H1 (cell line): ENCODE data around the gene PLXND1. TPM values are rescaled to one million over a fixed set of nuclear protein-coding genes. Genes with fewer than 3 reads are reported as not detected.
A peak's percentile ranks its signal among the peaks of the same experiment; 100 is the strongest.

Source experiments
- CTCF ChIA-PET: fragments of 300-600 bp; sonication (Branson Sonifier 250); formaldehyde crosslinking; loops from one replicate; lab custom pipeline; 2021; ENCODE audit not compliant: partially characterized antibody; lab: Charles Lee
- POLR2A ChIA-PET: fragments of 300-600 bp; sonication (Branson Sonifier 250); formaldehyde crosslinking; loops from one replicate; lab custom pipeline; 2021; ENCODE audit warnings: inconsistent platforms; ENCODE audit not compliant: partially characterized antibody; lab: Charles Lee
- DNase-seq, 2 experiments: peaks; one replicate each; pipeline versions ENCODE4 v3.0.0 to v3.0.0-alpha.2; 2010 to 2022; ENCODE audit warnings: low spot score in 2 of 2, low read depth in 1 of 2, mixed read lengths in 1 of 2
- FAIRE-seq: peaks from 2 replicates; lab custom pipeline; 2011; peaks lifted over from hg19 to GRCh38; lab: Jason Lieb, UNC
- H2AFZ ChIP-seq: 2 replicates; pipeline ENCODE4 v1.8.1; 2012; ENCODE audit warnings: low read length, inconsistent platforms
- H2AK5ac ChIP-seq: 2 replicates; pipeline ENCODE4 v1.6.1; 2013; ENCODE audit warnings: low read depth, low read length
- H2BK120ac ChIP-seq: replicated peaks from 2 replicates; pipeline ENCODE3; 2013; ENCODE audit warnings: low read depth, low read length, inconsistent platforms
- H2BK12ac ChIP-seq: 2 replicates; pipeline ENCODE4 v1.6.1; 2013; ENCODE audit warnings: low read depth, low read length
- H2BK15ac ChIP-seq: 2 replicates; pipeline ENCODE4 v1.6.1; 2013; ENCODE audit warnings: low read length
- H2BK20ac ChIP-seq: 2 replicates; pipeline ENCODE4 v1.6.1; 2013; ENCODE audit warnings: low read length
- H2BK5ac ChIP-seq: 2 replicates; pipeline ENCODE4 v1.6.1; 2013; ENCODE audit warnings: low read depth, low read length
- H3K14ac ChIP-seq: 2 replicates; pipeline ENCODE4 v1.6.1; 2013; ENCODE audit warnings: inconsistent platforms; ENCODE audit not compliant: insufficient read length
- H3K18ac ChIP-seq: 2 replicates; pipeline ENCODE4 v1.6.1; 2013; ENCODE audit warnings: low read length; ENCODE audit errors: extremely low read depth
- H3K23ac ChIP-seq: 2 replicates; pipeline ENCODE4 v1.6.1; 2013; ENCODE audit warnings: inconsistent platforms; ENCODE audit not compliant: insufficient read length
- H3K23me2 ChIP-seq: 2 replicates; pipeline ENCODE4 v1.6.1; 2013; ENCODE audit warnings: low read depth, low read length
- H3K27ac ChIP-seq: 2 replicates; pipeline ENCODE4 v1.6.1; 2011; ENCODE audit warnings: low read depth, low read length, inconsistent platforms
- H3K27me3 ChIP-seq, 4 experiments: replicated peaks in 1 of 4; 1 replicate in 1 of 4; 2 replicates in 3 of 4; pipeline versions ENCODE4 v1.6.1 to v1.8.1; 2011 to 2013; ENCODE audit warnings: low read length in 3 of 4, mild to moderate bottlenecking in 3 of 4, inconsistent platforms in 2 of 4, mixed read lengths in 2 of 4, moderate library complexity in 1 of 4; ENCODE audit not compliant: control insufficient read depth in 3 of 4, insufficient read depth in 3 of 4; ENCODE audit errors: extremely low read depth in 1 of 4
- H3K36me3 ChIP-seq, 4 experiments: 2 replicates each; pipeline versions ENCODE4 v1.6.1 to v1.8.1; 2011 to 2013; ENCODE audit warnings: mild to moderate bottlenecking in 4 of 4, low read length in 3 of 4, moderate library complexity in 2 of 4, control low read depth in 1 of 4, inconsistent platforms in 1 of 4; ENCODE audit not compliant: insufficient read depth in 4 of 4, control insufficient read depth in 2 of 4
- H3K4ac ChIP-seq: replicated peaks from 2 replicates; pipeline ENCODE3; 2013; ENCODE audit warnings: low read length, low read depth, mixed read lengths, inconsistent platforms; ENCODE audit not compliant: insufficient read length
- H3K4me1 ChIP-seq, 4 experiments: replicated peaks in 1 of 4; 1 replicate in 1 of 4; 2 replicates in 3 of 4; pipeline versions ENCODE4 v1.6.1 to v1.8.1; 2011 to 2013; ENCODE audit warnings: low read length in 3 of 4, inconsistent platforms in 2 of 4, mixed read lengths in 1 of 4; ENCODE audit not compliant: insufficient read depth in 4 of 4, control insufficient read depth in 3 of 4
- H3K4me2 ChIP-seq, 2 experiments: 2 replicates each; pipeline versions ENCODE4 v1.6.1 to v1.8.1; 2011 to 2013; ENCODE audit warnings: low read depth in 2 of 2, low read length in 2 of 2, control low read depth in 1 of 2, inconsistent platforms in 1 of 2, mild to moderate bottlenecking in 1 of 2; ENCODE audit not compliant: insufficient read depth in 1 of 2
- H3K4me3 ChIP-seq, 4 experiments: fragments of 200-600, 300-600 bp in 1 of 4; sonication (generic), shearing (Covaris generic), sonication (Bioruptor Twin) in 1 of 4; 2 replicates each; pipeline versions ENCODE4 v1.5.1 to v1.8.1; 2011 to 2016; ENCODE audit warnings: low read length in 4 of 4, low read depth in 3 of 4, control low read depth in 2 of 4, inconsistent platforms in 2 of 4, mild to moderate bottlenecking in 2 of 4, mixed read lengths in 1 of 4, moderate library complexity in 1 of 4; ENCODE audit not compliant: insufficient read depth in 2 of 4; ENCODE audit errors: extremely low read depth in 1 of 4
- H3K56ac ChIP-seq: replicated peaks from 2 replicates; pipeline ENCODE3; 2013; ENCODE audit warnings: low read depth, mild to moderate bottlenecking, mixed read lengths, low read length, inconsistent platforms; ENCODE audit not compliant: insufficient read length
- H3K79me1 ChIP-seq: 2 replicates; pipeline ENCODE4 v1.6.1; 2013; ENCODE audit warnings: low read depth, low read length, control low read depth
- H3K79me2 ChIP-seq, 2 experiments: 2 replicates each; pipeline versions ENCODE4 v1.6.1 to v1.8.1; 2012 to 2013; ENCODE audit warnings: low read length in 2 of 2, mild to moderate bottlenecking in 2 of 2, inconsistent platforms in 1 of 2; ENCODE audit not compliant: insufficient read depth in 2 of 2, control insufficient read depth in 1 of 2
- H3K9ac ChIP-seq, 4 experiments: replicated peaks in 1 of 4; 1 replicate in 1 of 4; 2 replicates in 3 of 4; pipeline versions ENCODE4 v1.6.1 to v1.8.1; 2011 to 2013; ENCODE audit warnings: low read depth in 3 of 4, low read length in 3 of 4, control low read depth in 2 of 4, mild to moderate bottlenecking in 2 of 4, moderate library complexity in 2 of 4, inconsistent platforms in 1 of 4; ENCODE audit errors: extremely low read depth in 1 of 4
- H3K9me3 ChIP-seq, 2 experiments: 2 replicates each; pipeline versions ENCODE4 v1.6.1 to v1.8.1; 2012 to 2013; ENCODE audit warnings: mild to moderate bottlenecking in 2 of 2, moderate library complexity in 2 of 2, control low read depth in 1 of 2, inconsistent platforms in 1 of 2, low read depth in 1 of 2, low read length in 1 of 2, mixed read lengths in 1 of 2; ENCODE audit not compliant: insufficient read depth in 2 of 2
- H4K20me1 ChIP-seq, 2 experiments: replicated peaks in 1 of 2; 2 replicates each; pipeline versions ENCODE3 to v1.8.1; 2011 to 2013; ENCODE audit warnings: inconsistent platforms in 2 of 2, low read length in 2 of 2, mild to moderate bottlenecking in 1 of 2; ENCODE audit not compliant: insufficient read depth in 2 of 2, control insufficient read depth in 1 of 2
- H4K5ac ChIP-seq: 2 replicates; pipeline ENCODE4 v1.6.1; 2013; ENCODE audit warnings: low read length, low read depth, mixed read lengths, inconsistent platforms; ENCODE audit not compliant: insufficient read length
- H4K8ac ChIP-seq: 2 replicates; pipeline ENCODE4 v1.8.0; 2013; ENCODE audit warnings: mild to moderate bottlenecking, moderate library complexity, low read length, inconsistent platforms; ENCODE audit not compliant: insufficient read depth; ENCODE audit errors: extremely low read depth
- H4K91ac ChIP-seq: replicated peaks from 2 replicates; pipeline ENCODE3; 2013; ENCODE audit warnings: low read length, mixed read lengths, inconsistent platforms; ENCODE audit not compliant: insufficient read length
- ASH2L ChIP-seq: fragments of 200-600, 300-600 bp; sonication (generic); IDR thresholded peaks from one replicate; pipeline ENCODE4 v1.7.1; 2017; ENCODE audit warnings: low read length
- CBX5 ChIP-seq: fragments of 300-800, 300-1000 bp; sonication (generic); IDR thresholded peaks from 2 replicates; pipeline ENCODE4 v1.7.1; 2016; ENCODE audit warnings: antibody characterized with exemption, low read length, low read depth
- CBX8 ChIP-seq: fragments of 300-800, 300-1000 bp; sonication (generic); IDR thresholded peaks from 2 replicates; pipeline ENCODE4 v1.7.1; 2016; ENCODE audit warnings: low read depth, low read length, borderline replicate concordance
- HDAC2 ChIP-seq, 2 experiments: fragments of 300-600 bp in 1 of 2; sonication (generic) in 1 of 2; IDR thresholded peaks; 2 replicates each; pipeline ENCODE4 v1.6.1; 2011 to 2012; ENCODE audit warnings: low read depth in 2 of 2, low read length in 2 of 2, mild to moderate bottlenecking in 2 of 2, moderate library complexity in 2 of 2, borderline replicate concordance in 1 of 2, inconsistent platforms in 1 of 2
- KDM5A ChIP-seq: fragments of 200-600 bp; IDR thresholded peaks from 2 replicates; pipeline ENCODE4 v1.7.1; 2012; ENCODE audit warnings: mild to moderate bottlenecking, low read length, inconsistent platforms, mixed read lengths
- MAFK ChIP-seq: IDR thresholded peaks from 2 replicates; pipeline ENCODE4 v1.6.1; 2012; ENCODE audit warnings: low read depth, mild to moderate bottlenecking, improper control_type of control experiment, low read length
- NANOG ChIP-seq: IDR thresholded peaks from 2 replicates; pipeline ENCODE4 v1.6.1; 2011; ENCODE audit warnings: low read length, low read depth, mild to moderate bottlenecking, inconsistent platforms; ENCODE audit not compliant: insufficient read depth, poor library complexity, severe bottlenecking
- POLR2A ChIP-seq, 2 experiments: IDR thresholded peaks; 1 replicate in 1 of 2; 2 replicates in 1 of 2; pipeline ENCODE4 v1.6.1; 2011; ENCODE audit warnings: low read depth in 2 of 2, low read length in 2 of 2, mild to moderate bottlenecking in 2 of 2; ENCODE audit errors: control extremely low read depth in 1 of 2
- RAD21 ChIP-seq, 2 experiments: IDR thresholded peaks in 1 of 2; conservative IDR thresholded peaks in 1 of 2; 2 replicates each; pipeline ENCODE4 v1.6.1; 2011; ENCODE audit warnings: low read depth in 2 of 2, low read length in 2 of 2, improper control_type of control experiment in 1 of 2, inconsistent platforms in 1 of 2, mild to moderate bottlenecking in 1 of 2, moderate library complexity in 1 of 2
- RNF2 ChIP-seq: fragments of 200-900, 300-1000 bp; sonication (generic); IDR thresholded peaks from 2 replicates; pipeline ENCODE4 v1.7.1; 2016; ENCODE audit warnings: borderline replicate concordance, low read depth, mild to moderate bottlenecking, antibody characterized with exemption, low read length; ENCODE audit not compliant: poor library complexity, severe bottlenecking; ENCODE audit errors: missing control alignments
- SP2 ChIP-seq: IDR thresholded peaks from 2 replicates; pipeline ENCODE4 v1.6.1; 2012; ENCODE audit warnings: mild to moderate bottlenecking, low read length, inconsistent platforms
- WGBS, 2 experiments: shearing (Covaris generic) in 1 of 2; methylation state at CpG; one replicate each; pipeline versions ENCODE4 v1.1.6 to v1.1.7; 2013 to 2015; ENCODE audit warnings: low lambda C conversion rate in 2 of 2, mixed read lengths in 2 of 2, inconsistent platforms in 1 of 2, low coverage in 1 of 2, missing lambda C conversion rate in 1 of 2; ENCODE audit not compliant: insufficient replicate concordance in 2 of 2, insufficient coverage in 1 of 2, insufficient read length in 1 of 2; ENCODE audit errors: extremely low coverage in 1 of 2, missing lambda C conversion rate in 1 of 2; 5-methylcytosine and 5-hydroxymethylcytosine counted together
- polyA plus RNA-seq, 7 experiments: library from polyadenylated mRNA; depleted of rRNA in 3 of 7; stranded (reverse) in 5 of 7; unstranded in 2 of 7; fragments of >200 nt in 5 of 7; fragments of 200-250 nt in 2 of 7; gene quantifications; 1 replicate in 5 of 7; 2 replicates in 1 of 7; 4 replicates in 1 of 7; pipeline versions ENCODE4 v1.2.1 to v1.2.3, GENCODE V29; 2011 to 2013; ENCODE audit warnings: missing spikeins in 2 of 7, mixed read lengths in 2 of 7
- total RNA-seq: library from RNA; stranded (reverse); fragmentation: NEBNext Ultra II Directional; extraction: Animal tissue kit (Norgen Biotek cat#: 25700); gene quantifications from 2 replicates; pipeline ENCODE4 v1.2.1, GENCODE V29; 2021

PLXND1 gene
- total and polyA plus RNA-seq, 2 of the 8 experiments (the other 6 are each of a cell fraction or from before 2014, with no cell fraction given): 17.7 to 66.4 TPM

- Histone ChIP-seq H3K9me3 (no peaks in the 10 kb centered on the region), H2BK12ac (peak overlapping the region; percentile 41; the same call in 1 of the 2 replicates), H3K79me1 (no peaks in the 10 kb centered on the region), H2AFZ (no peak overlapping the region), H3K4ac (no peak overlapping the region), H3K27ac (no peak overlapping the region), H4K20me1 (no peaks in the 10 kb centered on the region), H3K36me3 (no peaks in the 10 kb centered on the region), H3K9ac (no peak overlapping the region), H3K4me3 (no peak overlapping the region), H2BK20ac (peak overlapping the region; percentile 11; the same call in 1 of the 2 replicates), H3K56ac (no peak overlapping the region), H2BK120ac (no peak overlapping the region), H3K18ac (peak overlapping the region; percentile 51; the same call in 1 of the 2 replicates), H4K5ac (no peak overlapping the region), H3K23ac (no peak overlapping the region), H4K91ac (no peak overlapping the region), H3K27me3 (no peaks in the 10 kb centered on the region), H3K4me2 (no peak overlapping the region), H2BK5ac (no peak overlapping the region), H2BK15ac (peak overlapping the region; percentile 24; the same call in 1 of the 2 replicates), H3K14ac (no peak overlapping the region), H3K4me1 (peaks cover under 1 to 17% (median 2%) of the 10 kb centered on the region in 4 experiments; a peak in 6 of 7 replicates), H3K23me2 (no peaks in the 10 kb centered on the region), H4K8ac (no peak overlapping the region), H2AK5ac (no peak overlapping the region), H3K79me2 (no peaks in the 10 kb centered on the region)
- no peak for FAIRE-seq
- WGBS, 2 experiments: 81% methylated on average over 16 of the region's 18 CpGs; no CpG with 5 or more reads in 1 of the 2 experiments
- CTCF ChIA-PET: interaction anchor here (1.0 to 1.8 kb wide), 6 partner anchors 12 to 238 kb away, joined by 3 to 7 read pairs (median 3); no protein-coding TSS in a partner anchor
- POLR2A ChIA-PET: interaction anchor here (1.0 kb wide), 1 partner anchor 15 kb away, joined by 3 read pairs; no protein-coding TSS in a partner anchor
- no peak for DNase-seq
- TF ChIP-seq ASH2L: no peak
- TF ChIP-seq SP2: no peak
- TF ChIP-seq RAD21 (IDR thresholded peaks at IDR 0.05 in 1 of 2, conservative IDR thresholded peaks at IDR 0.05 in 1 of 2; ENCODE audit: low read depth in 2 of 2, low read length in 2 of 2): no peak
- no peak for TF ChIP-seq HDAC2 (IDR thresholded peaks at IDR 0.05; ENCODE audit: borderline replicate concordance in 1 of 2, low read depth in 2 of 2, low read length in 2 of 2)
- no peak for TF ChIP-seq KDM5A
- TF ChIP-seq RNF2: no peak
- TF ChIP-seq NANOG: no peak
- TF ChIP-seq MAFK: no peak
- no peak for TF ChIP-seq CBX5
- TF ChIP-seq POLR2A (IDR thresholded peaks at IDR 0.05; ENCODE audit: control extremely low read depth in 1 of 2, low read depth in 2 of 2, low read length in 2 of 2): no peak
- no peak for TF ChIP-seq CBX8
Observed at GRCh38 chr3:129620828-129621559, 14.5 kb upstream of the PLXND1 start.
